Measurements from ENCODE around the gene FAM3D. TPM values are rescaled to one million over a fixed set of nuclear protein-coding genes. Genes with fewer than 3 reads are reported as not detected.

Gene FAM3D
- total and polyA plus RNA-seq, 3 donors from 2014 or later, result 0.19 to 0.41 TPM; not detected in 1

DNA sequence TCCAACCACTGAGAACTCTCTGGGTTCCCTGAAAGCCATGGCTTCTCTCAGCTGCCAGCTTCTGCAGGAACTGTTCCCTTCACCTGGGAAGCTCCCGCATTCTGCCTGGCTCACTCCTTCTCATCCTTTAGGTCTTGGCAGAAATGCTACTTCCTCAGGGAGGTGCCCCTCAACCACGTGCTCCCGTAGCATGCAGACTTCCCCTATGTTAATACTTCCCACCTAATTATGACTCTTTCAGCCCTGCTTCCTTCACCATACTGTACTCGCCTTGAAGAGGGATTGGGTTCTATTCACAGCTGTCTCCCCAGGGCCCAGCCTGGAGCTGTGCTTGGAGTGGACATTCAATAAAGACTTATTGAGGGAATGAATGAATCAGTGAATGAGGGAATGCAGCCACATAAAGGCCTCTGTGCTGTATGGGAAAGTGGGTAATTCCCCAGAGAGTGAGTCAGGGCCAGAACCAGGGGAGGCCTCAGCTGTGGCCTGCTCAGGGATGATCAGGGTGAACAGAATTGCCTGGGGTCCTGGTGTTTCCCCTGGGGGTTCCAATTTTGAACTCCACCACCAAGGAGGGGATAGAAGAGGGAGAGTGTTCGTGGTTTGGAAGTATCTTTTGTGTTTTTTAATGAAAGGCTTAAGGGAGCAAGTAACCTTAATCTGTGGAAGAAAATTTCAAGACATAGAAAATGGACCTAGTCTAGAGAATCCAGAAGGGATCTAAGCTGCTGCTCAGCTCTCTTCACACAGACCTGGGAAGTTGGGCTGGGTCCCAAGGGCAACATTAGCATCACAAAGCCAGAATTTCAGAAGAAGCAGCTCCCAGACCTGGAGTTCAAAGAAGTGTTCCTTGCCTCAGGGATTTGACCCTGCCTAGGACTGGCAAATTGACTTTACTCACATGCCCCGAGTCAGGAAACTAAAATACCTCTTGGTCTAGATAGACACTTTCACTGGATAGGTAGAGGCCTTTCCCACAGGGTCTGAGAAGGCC lies 74.8 kb downstream of the FAM3D start:
- intact Hi-C loops (cut with DNase I; ENCODE audit: low total_unique reads), result no loop called here
- 85 to 88% methylated on average over 6 of the region's 6 CpGs for WGBS, 2 donors

DNA sequence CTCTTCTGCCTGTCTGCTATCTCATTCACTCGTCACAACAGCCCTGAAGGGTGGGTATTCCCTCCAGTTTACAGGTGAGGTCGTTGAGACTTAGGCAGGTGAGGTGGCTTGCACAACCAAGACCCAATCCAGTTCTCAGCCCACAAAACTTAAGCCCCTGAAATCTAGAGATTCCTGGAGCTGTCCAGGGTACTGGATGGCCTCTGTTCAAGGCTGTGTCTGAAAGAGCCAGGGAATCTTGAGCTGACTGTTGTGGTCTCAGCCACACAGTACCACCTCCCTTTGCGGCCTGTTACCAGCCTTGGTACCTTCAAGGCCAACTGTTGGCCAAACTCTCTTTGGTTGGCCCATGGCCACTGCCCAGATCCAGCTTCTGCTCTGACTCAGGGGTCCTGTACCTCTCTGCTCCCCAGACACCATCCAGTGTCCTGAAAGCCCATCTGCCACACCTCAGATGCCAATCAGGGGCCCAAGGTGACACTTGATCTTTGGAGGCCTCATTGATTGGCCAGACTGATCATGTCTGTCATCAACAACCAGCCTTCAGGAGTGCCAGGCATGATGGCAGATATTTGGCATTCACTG lies 78.5 kb downstream of the FAM3D start:
- no peak for DNase-seq
- Histone ChIP-seq H3K27me3 (no peaks in the 10 kb centered on the region), H3K4me1 (peaks cover 3% of the 10 kb centered on the region), H3K36me3 (ENCODE audit: low read depth, missing control alignments) (no peaks in the 10 kb centered on the region), H3K27ac (no peak overlapping the region), H3K4me3 (no peak overlapping the region), H3K9me3 (no peaks in the 10 kb centered on the region)
- TF ChIP-seq, protein P1, sequence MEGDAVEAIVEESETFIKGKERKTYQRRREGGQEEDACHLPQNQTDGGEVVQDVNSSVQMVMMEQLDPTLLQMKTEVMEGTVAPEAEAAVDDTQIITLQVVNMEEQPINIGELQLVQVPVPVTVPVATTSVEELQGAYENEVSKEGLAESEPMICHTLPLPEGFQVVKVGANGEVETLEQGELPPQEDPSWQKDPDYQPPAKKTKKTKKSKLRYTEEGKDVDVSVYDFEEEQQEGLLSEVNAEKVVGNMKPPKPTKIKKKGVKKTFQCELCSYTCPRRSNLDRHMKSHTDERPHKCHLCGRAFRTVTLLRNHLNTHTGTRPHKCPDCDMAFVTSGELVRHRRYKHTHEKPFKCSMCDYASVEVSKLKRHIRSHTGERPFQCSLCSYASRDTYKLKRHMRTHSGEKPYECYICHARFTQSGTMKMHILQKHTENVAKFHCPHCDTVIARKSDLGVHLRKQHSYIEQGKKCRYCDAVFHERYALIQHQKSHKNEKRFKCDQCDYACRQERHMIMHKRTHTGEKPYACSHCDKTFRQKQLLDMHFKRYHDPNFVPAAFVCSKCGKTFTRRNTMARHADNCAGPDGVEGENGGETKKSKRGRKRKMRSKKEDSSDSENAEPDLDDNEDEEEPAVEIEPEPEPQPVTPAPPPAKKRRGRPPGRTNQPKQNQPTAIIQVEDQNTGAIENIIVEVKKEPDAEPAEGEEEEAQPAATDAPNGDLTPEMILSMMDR (IDR thresholded peaks at IDR 0.05), result no peak
- no peak for TF ChIP-seq POLR2A (IDR thresholded peaks at IDR 0.05)
- WGBS, 2 donors, result 53 to 60% methylated on average over 2 to 3 of the region's 3 CpGs
- intact Hi-C loops (cut with DNase I; ENCODE audit: low total_unique reads), result no loop called here

More for the DNA sequence above, 74.8 kb downstream of the FAM3D start:
- H3K9me3 ChIP-seq, result no peaks in the 10 kb centered on the region
- H3K27me3 ChIP-seq, result no peaks in the 10 kb centered on the region
- H3K27ac ChIP-seq, result no peak overlapping the region
- H3K36me3 ChIP-seq (ENCODE audit: low read depth, missing control alignments), result no peaks in the 10 kb centered on the region
- DNase-seq, result no peak
- H3K4me3 ChIP-seq, result no peak overlapping the region
- no peak for TF ChIP-seq POLR2A (IDR thresholded peaks at IDR 0.05)
- TF ChIP-seq, protein P1 (IDR thresholded peaks at IDR 0.05), result no peak
- no peaks in the 10 kb centered on the region for H3K4me1 ChIP-seq

DNA sequence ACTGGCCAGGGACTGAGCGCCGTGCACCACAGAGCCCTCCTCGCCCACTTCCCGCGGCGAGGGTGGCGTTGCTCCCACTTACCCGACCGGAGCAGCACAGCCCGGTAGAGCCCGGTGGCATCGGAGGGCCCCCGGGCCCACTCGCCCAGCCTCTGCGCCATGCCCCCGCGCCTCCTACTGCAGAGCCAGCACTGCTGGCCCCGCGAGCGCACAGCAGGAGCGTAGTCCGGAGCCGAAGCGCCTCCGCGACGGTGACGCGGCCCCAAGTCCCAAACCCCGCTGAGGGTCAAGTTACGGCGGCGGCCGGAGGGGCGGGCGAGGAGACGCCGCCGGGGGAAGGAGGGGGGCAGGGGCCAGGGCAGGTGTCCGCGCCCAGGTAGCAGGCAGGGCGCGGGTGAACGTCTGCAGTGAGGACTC lies 79.8 kb downstream of the FAM3D start:
- H3K9me3 ChIP-seq, result no peaks in the 10 kb centered on the region
- 21 to 31% methylated on average over 9 to 34 of the region's 44 CpGs for WGBS, 2 donors
- H3K4me3 ChIP-seq, result peak overlapping the region in 1 of 2 donors; percentile 17
- DNase-seq, result no peak
- peaks cover 3% of the 10 kb centered on the region for H3K4me1 ChIP-seq
- no peaks in the 10 kb centered on the region for H3K27me3 ChIP-seq
- H3K27ac ChIP-seq, result no peak overlapping the region
- no peaks in the 10 kb centered on the region for H3K36me3 ChIP-seq (ENCODE audit: low read depth, missing control alignments)
- TF ChIP-seq POLR2A (IDR thresholded peaks at IDR 0.05), result no peak
- TF ChIP-seq, protein P1 (IDR thresholded peaks at IDR 0.05), result no peak
- intact Hi-C loops (cut with DNase I; ENCODE audit: low total_unique reads), result no loop called here

DNA sequence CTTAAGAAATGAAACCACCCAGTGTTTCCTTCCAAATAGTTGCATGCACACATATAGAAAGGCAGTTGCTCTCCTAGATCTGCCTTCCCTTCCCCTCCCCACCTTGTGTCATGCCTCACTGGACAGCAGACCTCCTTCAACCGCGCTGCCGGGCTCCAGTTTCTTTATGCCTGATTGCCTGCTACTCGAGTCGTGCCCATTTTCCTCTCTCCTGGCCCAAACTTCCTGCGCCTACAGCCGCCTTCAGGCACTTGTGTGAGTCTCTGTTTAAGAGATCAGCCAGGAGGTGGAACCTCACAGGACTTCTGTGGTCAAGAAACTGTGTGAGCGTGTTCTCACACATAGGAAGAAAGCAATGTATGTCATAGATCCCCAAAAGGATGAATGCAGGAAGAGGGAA lies 80.6 kb downstream of the FAM3D start:
- Histone ChIP-seq H3K4me1 (peaks cover 3% of the 10 kb centered on the region), H3K27me3 (no peaks in the 10 kb centered on the region), H3K27ac (peak overlapping the region in 1 of 2 donors; percentile 85), H3K4me3 (no peak overlapping the region), H3K9me3 (no peaks in the 10 kb centered on the region), H3K36me3 (ENCODE audit: low read depth, missing control alignments) (no peaks in the 10 kb centered on the region)
- 30 to 51% methylated on average over 8 of the region's 8 CpGs for WGBS, 2 donors
- intact Hi-C loops (cut with DNase I; ENCODE audit: low total_unique reads), result no loop called here
- no peak for DNase-seq
- TF ChIP-seq, protein P1 (IDR thresholded peaks at IDR 0.05), result no peak
- TF ChIP-seq POLR2A (IDR thresholded peaks at IDR 0.05), result no peak

Measured in testis (tissue), 3 donors.